Mesendoderm (in vitro differentiated cells): Measurements from ENCODE around the gene EXPH5.

Source experiments
- DNase-seq: peaks from one replicate; pipeline ENCODE4 v3.0.0; 2013
- H2AK5ac ChIP-seq: 2 replicates; pipeline ENCODE4 v1.6.1; 2013; ENCODE audit warnings: low read length, inconsistent platforms
- H2BK120ac ChIP-seq: 2 replicates; pipeline ENCODE4 v1.6.1; 2013; ENCODE audit warnings: low read depth, mild to moderate bottlenecking, low read length, moderate library complexity, mixed read lengths
- H2BK15ac ChIP-seq: replicated peaks from 2 replicates; pipeline ENCODE4 v1.6.1; 2013; ENCODE audit warnings: low read depth, mild to moderate bottlenecking, moderate library complexity
- H2BK5ac ChIP-seq: 2 replicates; pipeline ENCODE4 v1.6.1; 2013; ENCODE audit warnings: low read length, inconsistent platforms
- H3K18ac ChIP-seq: 2 replicates; pipeline ENCODE4 v1.6.1; 2013; ENCODE audit warnings: mild to moderate bottlenecking, low read length, mixed read lengths
- H3K23ac ChIP-seq: one replicate; pipeline ENCODE4 v1.6.1; 2013; ENCODE audit warnings: low read length
- H3K27ac ChIP-seq: 2 replicates; pipeline ENCODE4 v1.5.1; 2013; ENCODE audit warnings: low read depth, mild to moderate bottlenecking, inconsistent platforms, low read length, moderate library complexity
- H3K27me3 ChIP-seq: 2 replicates; pipeline ENCODE4 v1.6.1; 2013; ENCODE audit warnings: low read length, control low read depth, mild to moderate bottlenecking, inconsistent platforms; ENCODE audit not compliant: insufficient read depth, poor library complexity
- H3K36me3 ChIP-seq: 2 replicates; pipeline ENCODE4 v1.6.1; 2013; ENCODE audit warnings: low read length, inconsistent platforms; ENCODE audit not compliant: control insufficient read depth, insufficient read depth
- H3K4ac ChIP-seq: one replicate; pipeline ENCODE4 v1.6.1; 2013; ENCODE audit warnings: low read depth, mild to moderate bottlenecking, low read length, moderate library complexity
- H3K4me1 ChIP-seq: 2 replicates; pipeline ENCODE4 v1.6.1; 2013; ENCODE audit warnings: low read depth, low read length, inconsistent platforms; ENCODE audit not compliant: control insufficient read depth
- H3K4me2 ChIP-seq: 2 replicates; pipeline ENCODE4 v1.6.1; 2013; ENCODE audit warnings: low read length
- H3K4me3 ChIP-seq: 2 replicates; pipeline ENCODE4 v1.5.1; 2013; ENCODE audit warnings: mild to moderate bottlenecking, low read length
- H3K56ac ChIP-seq: one replicate; pipeline ENCODE4 v1.6.1; 2013; ENCODE audit warnings: low read length
- H3K79me1 ChIP-seq: 2 replicates; pipeline ENCODE4 v1.6.1; 2013; ENCODE audit warnings: low read length, inconsistent platforms
- H3K79me2 ChIP-seq: 2 replicates; pipeline ENCODE4 v1.6.1; 2013; ENCODE audit warnings: mild to moderate bottlenecking, low read length; ENCODE audit not compliant: control insufficient read depth, insufficient read depth
- H3K9ac ChIP-seq: 2 replicates; pipeline ENCODE4 v1.6.1; 2013; ENCODE audit warnings: low read length, inconsistent platforms
- H4K5ac ChIP-seq: one replicate; pipeline ENCODE4 v1.6.1; 2013; ENCODE audit warnings: low read length
- H4K8ac ChIP-seq: one replicate; pipeline ENCODE4 v1.6.1; 2013; ENCODE audit warnings: low read depth, mild to moderate bottlenecking, control low read depth, low read length, moderate library complexity
- WGBS: extraction: QIAGEN DNeasy Blood & Tissue Kit; methylation state at CpG from one replicate; pipeline ENCODE4 v1.1.7; 2013; ENCODE audit warnings: low lambda C conversion rate, missing lambda C conversion rate; ENCODE audit not compliant: insufficient coverage; ENCODE audit errors: extremely low coverage; 5-methylcytosine and 5-hydroxymethylcytosine counted together

EXPH5 gene

GRCh38 chr11:108584973-108585372 lies 8.6 kb downstream of the EXPH5 start:
- Histone ChIP-seq H2AK5ac (no peak overlapping the region), H3K56ac (no peak overlapping the region), H2BK120ac (no peak overlapping the region), H3K18ac (no peak overlapping the region), H2BK15ac (no peak overlapping the region), H2BK5ac (no peak overlapping the region), H3K4ac (no peak overlapping the region), H3K9ac (no peak overlapping the region), H3K27me3 (no peaks in the 10 kb centered on the region), H4K8ac (no peak overlapping the region), H3K79me1 (no peaks in the 10 kb centered on the region), H3K36me3 (no peaks in the 10 kb centered on the region), H3K4me1 (no peaks in the 10 kb centered on the region), H4K5ac (no peak overlapping the region), H3K23ac (no peak overlapping the region), H3K27ac (no peak overlapping the region), H3K79me2 (no peaks in the 10 kb centered on the region), H3K4me3 (no peak overlapping the region), H3K4me2 (no peak overlapping the region)
- no peak for DNase-seq

GRCh38 chr11:108580645-108581044 lies 12.9 kb downstream of the EXPH5 start:
- Histone ChIP-seq H3K27me3 (no peaks in the 10 kb centered on the region), H3K4ac (no peak overlapping the region), H3K79me2 (no peaks in the 10 kb centered on the region), H3K18ac (no peak overlapping the region), H3K4me1 (no peaks in the 10 kb centered on the region), H2BK120ac (no peak overlapping the region), H3K4me3 (no peak overlapping the region), H4K5ac (no peak overlapping the region), H3K56ac (no peak overlapping the region), H4K8ac (no peak overlapping the region), H3K23ac (no peak overlapping the region), H2BK5ac (no peak overlapping the region), H3K36me3 (no peaks in the 10 kb centered on the region), H3K79me1 (no peaks in the 10 kb centered on the region), H3K4me2 (no peak overlapping the region), H2AK5ac (no peak overlapping the region), H3K9ac (no peak overlapping the region), H2BK15ac (no peak overlapping the region), H3K27ac (no peak overlapping the region)
- no peak for DNase-seq
- no CpG with 5 or more reads among the region's 2 CpGs for WGBS

- H3K4me1 ChIP-seq, result no peaks in the 10 kb centered on the region
- H3K79me2 ChIP-seq, result no peaks in the 10 kb centered on the region
- H3K27ac ChIP-seq, result no peak overlapping the region
- no peak overlapping the region for H2BK5ac ChIP-seq
- H3K36me3 ChIP-seq, result no peaks in the 10 kb centered on the region
- no peak overlapping the region for H2BK15ac ChIP-seq
- H2AK5ac ChIP-seq, result no peak overlapping the region
- H3K18ac ChIP-seq, result no peak overlapping the region
- H3K79me1 ChIP-seq, result no peaks in the 10 kb centered on the region
- no peaks in the 10 kb centered on the region for H3K27me3 ChIP-seq
- no peak overlapping the region for H3K9ac ChIP-seq
- no peak for DNase-seq
- H4K8ac ChIP-seq, result no peak overlapping the region
- H3K23ac ChIP-seq, result no peak overlapping the region
- H2BK120ac ChIP-seq, result no peak overlapping the region
- no peak overlapping the region for H3K4me3 ChIP-seq
- no peak overlapping the region for H3K56ac ChIP-seq
- no peak overlapping the region for H3K4me2 ChIP-seq
- no peak overlapping the region for H4K5ac ChIP-seq
- no peak overlapping the region for H3K4ac ChIP-seq
These were observed 13.5 kb downstream of the EXPH5 start for GRCh38 chr11:108580043-108580442.

GRCh38 chr11:108576523-108576922 lies 17.0 kb downstream of the EXPH5 start:
- DNase-seq, result no peak
- no peak overlapping the region for H2BK15ac ChIP-seq
- WGBS, result no CpG with 5 or more reads among the region's 1 CpG
- H3K4me1 ChIP-seq, result no peaks in the 10 kb centered on the region
- no peak overlapping the region for H3K27ac ChIP-seq
- no peaks in the 10 kb centered on the region for H3K36me3 ChIP-seq
- no peak overlapping the region for H3K4me2 ChIP-seq
- H3K23ac ChIP-seq, result no peak overlapping the region
- no peak overlapping the region for H4K8ac ChIP-seq
- no peak overlapping the region for H2BK5ac ChIP-seq
- no peak overlapping the region for H2AK5ac ChIP-seq
- no peaks in the 10 kb centered on the region for H3K79me2 ChIP-seq
- no peaks in the 10 kb centered on the region for H3K79me1 ChIP-seq
- no peak overlapping the region for H4K5ac ChIP-seq
- H3K4me3 ChIP-seq, result no peak overlapping the region
- no peak overlapping the region for H2BK120ac ChIP-seq
- no peaks in the 10 kb centered on the region for H3K27me3 ChIP-seq
- H3K9ac ChIP-seq, result no peak overlapping the region
- no peak overlapping the region for H3K56ac ChIP-seq
- H3K4ac ChIP-seq, result no peak overlapping the region
- no peak overlapping the region for H3K18ac ChIP-seq

GRCh38 chr11:108574675-108575074 lies 18.9 kb downstream of the EXPH5 start:
- no peak overlapping the region for H3K18ac ChIP-seq
- no peak overlapping the region for H4K8ac ChIP-seq
- H2BK15ac ChIP-seq, result no peak overlapping the region
- H3K9ac ChIP-seq, result no peak overlapping the region
- H2AK5ac ChIP-seq, result no peak overlapping the region
- H3K4me1 ChIP-seq, result no peaks in the 10 kb centered on the region
- no peaks in the 10 kb centered on the region for H3K36me3 ChIP-seq
- H3K27me3 ChIP-seq, result no peaks in the 10 kb centered on the region
- no peak for DNase-seq
- no peak overlapping the region for H2BK5ac ChIP-seq
- H4K5ac ChIP-seq, result no peak overlapping the region
- no peak overlapping the region for H3K56ac ChIP-seq
- H3K4ac ChIP-seq, result no peak overlapping the region
- no peak overlapping the region for H3K4me2 ChIP-seq
- no peak overlapping the region for H2BK120ac ChIP-seq
- H3K4me3 ChIP-seq, result no peak overlapping the region
- H3K79me1 ChIP-seq, result no peaks in the 10 kb centered on the region
- H3K79me2 ChIP-seq, result no peaks in the 10 kb centered on the region
- H3K23ac ChIP-seq, result no peak overlapping the region
- WGBS, result no CpG with 5 or more reads among the region's 4 CpGs
- H3K27ac ChIP-seq, result no peak overlapping the region

GRCh38 chr11:108571001-108571400 lies 22.6 kb downstream of the EXPH5 start:
- no peak overlapping the region for H3K4me2 ChIP-seq
- H3K36me3 ChIP-seq, result no peaks in the 10 kb centered on the region
- H2BK15ac ChIP-seq, result no peak overlapping the region
- H3K4me1 ChIP-seq, result no peaks in the 10 kb centered on the region
- no peak overlapping the region for H3K4me3 ChIP-seq
- DNase-seq, result no peak
- H3K27ac ChIP-seq, result no peak overlapping the region
- H2BK5ac ChIP-seq, result no peak overlapping the region
- no peak overlapping the region for H3K18ac ChIP-seq
- no peak overlapping the region for H2AK5ac ChIP-seq
- no peak overlapping the region for H3K23ac ChIP-seq
- H3K79me2 ChIP-seq, result no peaks in the 10 kb centered on the region
- no peaks in the 10 kb centered on the region for H3K79me1 ChIP-seq
- H3K56ac ChIP-seq, result no peak overlapping the region
- H3K4ac ChIP-seq, result no peak overlapping the region
- H3K27me3 ChIP-seq, result no peaks in the 10 kb centered on the region
- H2BK120ac ChIP-seq, result no peak overlapping the region
- no peak overlapping the region for H4K5ac ChIP-seq
- no peak overlapping the region for H3K9ac ChIP-seq
- no CpG with 5 or more reads among the region's 2 CpGs for WGBS
- H4K8ac ChIP-seq, result no peak overlapping the region
